Measurements from ENCODE around the gene CDH9.

DNA sequence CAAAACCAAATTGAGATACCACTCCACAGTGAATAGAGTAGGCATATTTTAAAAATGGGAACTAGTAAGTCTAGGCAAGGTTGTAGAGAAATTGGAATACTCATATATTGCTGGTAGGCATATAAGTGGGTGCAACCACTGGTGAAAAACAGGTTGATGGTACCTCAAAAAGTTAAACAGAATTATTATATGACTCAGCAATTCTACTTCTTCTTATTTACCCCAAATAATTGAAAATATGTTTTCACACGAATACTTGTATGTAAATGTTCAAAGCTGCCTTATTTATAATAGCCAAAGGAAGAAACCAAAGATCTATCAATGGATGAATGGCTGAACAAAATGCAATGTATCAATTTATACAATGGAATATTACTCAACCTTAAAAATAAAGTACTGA, 79.1 kb downstream of the CDH9 start:
- TF ChIP-seq EZH2 (IDR thresholded peaks at IDR 0.05; ENCODE audit: insufficient read depth, poor library complexity, severe bottlenecking) (no peak), EZH2phosphoT487 (IDR thresholded peaks at IDR 0.05; ENCODE audit: insufficient read depth, low read depth) (no peak)

Data from GM23248 (cell line).